Measurements from ENCODE around the gene SPAG16.

DNA sequence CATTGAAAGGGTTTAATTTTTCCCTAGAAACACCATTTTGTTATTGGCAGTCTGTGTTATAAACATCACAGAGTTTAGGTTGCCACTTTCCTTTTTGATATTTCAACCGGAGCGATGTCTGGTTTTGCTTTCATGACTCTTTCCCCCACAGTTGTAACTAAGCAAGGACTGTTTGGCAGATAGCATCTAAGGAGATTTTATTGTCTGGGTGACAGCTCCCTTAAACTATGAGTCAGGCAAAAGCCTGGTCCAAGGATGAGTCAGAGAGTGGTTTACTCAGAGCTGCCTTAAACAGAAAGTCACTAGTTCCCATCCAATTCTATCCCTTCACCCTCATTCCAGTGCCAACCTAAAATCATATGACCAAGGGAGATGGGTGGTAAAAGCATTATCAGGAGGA, 785.0 kb downstream of the SPAG16 start:
- no peak for TF ChIP-seq POLR2A (IDR thresholded peaks at IDR 0.05)
- TF ChIP-seq, protein P1, sequence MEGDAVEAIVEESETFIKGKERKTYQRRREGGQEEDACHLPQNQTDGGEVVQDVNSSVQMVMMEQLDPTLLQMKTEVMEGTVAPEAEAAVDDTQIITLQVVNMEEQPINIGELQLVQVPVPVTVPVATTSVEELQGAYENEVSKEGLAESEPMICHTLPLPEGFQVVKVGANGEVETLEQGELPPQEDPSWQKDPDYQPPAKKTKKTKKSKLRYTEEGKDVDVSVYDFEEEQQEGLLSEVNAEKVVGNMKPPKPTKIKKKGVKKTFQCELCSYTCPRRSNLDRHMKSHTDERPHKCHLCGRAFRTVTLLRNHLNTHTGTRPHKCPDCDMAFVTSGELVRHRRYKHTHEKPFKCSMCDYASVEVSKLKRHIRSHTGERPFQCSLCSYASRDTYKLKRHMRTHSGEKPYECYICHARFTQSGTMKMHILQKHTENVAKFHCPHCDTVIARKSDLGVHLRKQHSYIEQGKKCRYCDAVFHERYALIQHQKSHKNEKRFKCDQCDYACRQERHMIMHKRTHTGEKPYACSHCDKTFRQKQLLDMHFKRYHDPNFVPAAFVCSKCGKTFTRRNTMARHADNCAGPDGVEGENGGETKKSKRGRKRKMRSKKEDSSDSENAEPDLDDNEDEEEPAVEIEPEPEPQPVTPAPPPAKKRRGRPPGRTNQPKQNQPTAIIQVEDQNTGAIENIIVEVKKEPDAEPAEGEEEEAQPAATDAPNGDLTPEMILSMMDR (IDR thresholded peaks at IDR 0.05 in 4 of 5, conservative IDR thresholded peaks at IDR 0.05 in 1 of 5) = no peak
